ENCODE data around the gene RPS6KA5.

RPS6KA5 gene

GRCh38 chr14:90924621-90925340 lies 135.7 kb downstream of the RPS6KA5 start:
- DNase-seq = no peak

GRCh38 chr14:90922141-90922540 lies 138.3 kb downstream of the RPS6KA5 start:
- no peak for DNase-seq

GRCh38 chr14:90911121-90911520 lies 149.3 kb downstream of the RPS6KA5 start:
- no peak for DNase-seq

- DNase-seq = no peak
These were observed 153.3 kb downstream of the RPS6KA5 start for GRCh38 chr14:90907178-90907577.

GRCh38 chr14:90905531-90905930 lies 154.9 kb downstream of the RPS6KA5 start:
- DNase-seq = no peak

- DNase-seq = peak; percentile 59
These were observed 157.3 kb downstream of the RPS6KA5 start for GRCh38 chr14:90903101-90903500.

- DNase-seq = no peak
These were observed 159.9 kb downstream of the RPS6KA5 start for GRCh38 chr14:90900476-90901083.

GRCh38 chr14:90897022-90897421 lies 163.4 kb downstream of the RPS6KA5 start:
- DNase-seq = no peak

GRCh38 chr14:90894241-90894640 lies 166.2 kb downstream of the RPS6KA5 start:
- DNase-seq = no peak

- DNase-seq = no peak
These were observed 166.9 kb downstream of the RPS6KA5 start for GRCh38 chr14:90893510-90893909.

- no peak for DNase-seq
These were observed 167.5 kb downstream of the RPS6KA5 start for GRCh38 chr14:90892970-90893369.

- no peak for DNase-seq
These were observed 169.1 kb downstream of the RPS6KA5 start for GRCh38 chr14:90891326-90891725.

GRCh38 chr14:90890322-90891020 lies 170.0 kb downstream of the RPS6KA5 start:
- no peak for DNase-seq

GRCh38 chr14:90886297-90886815 lies 174.1 kb downstream of the RPS6KA5 start:
- no peak for DNase-seq

- no peak for DNase-seq
These were observed 176.7 kb downstream of the RPS6KA5 start for GRCh38 chr14:90883782-90884181.

- DNase-seq = no peak
These were observed 177.2 kb downstream of the RPS6KA5 start for GRCh38 chr14:90883197-90883596.

GRCh38 chr14:90880282-90880681 lies 180.2 kb downstream of the RPS6KA5 start:
- DNase-seq = no peak

- no peak for DNase-seq
These were observed 185.8 kb downstream of the RPS6KA5 start for GRCh38 chr14:90874599-90874998.

- DNase-seq = no peak
These were observed 188.7 kb downstream of the RPS6KA5 start for GRCh38 chr14:90871605-90872233.

- DNase-seq = no peak
These were observed 189.4 kb downstream of the RPS6KA5 start for GRCh38 chr14:90870950-90871604.

- DNase-seq = no peak
These were observed 192.9 kb downstream of the RPS6KA5 start for GRCh38 chr14:90867501-90867900.

GRCh38 chr14:90866833-90867232 lies 193.6 kb downstream of the RPS6KA5 start:
- no peak for DNase-seq

- no peak for DNase-seq
These were observed 195.7 kb downstream of the RPS6KA5 start for GRCh38 chr14:90864741-90865140.

Measured in activated naive CD4-positive, alpha-beta T cell treated with Interleukin-2 at 50 U/mL for 16 hours (primary cell).